MM.1S (cell line): ENCODE results near the gene FAM174C.

Experiments used
- DNase-seq: peaks from one replicate; pipeline ENCODE4 v3.0.0-alpha.2; 2015
- H2AFZ ChIP-seq: fragments of 300-600 bp; sonication (generic); 2 replicates; pipeline ENCODE4 v1.6.0; 2016; ENCODE audit warnings: antibody characterized with exemption, low read length
- H3F3A ChIP-seq: fragments of 300-600 bp; sonication (generic); 2 replicates; pipeline ENCODE4 v1.6.1; 2016; ENCODE audit warnings: mild to moderate bottlenecking, antibody characterized with exemption, low read length, moderate library complexity, mixed read lengths; ENCODE audit not compliant: insufficient read depth
- H3K27ac ChIP-seq: fragments of 300-600 bp; sonication (generic); 2 replicates; pipeline ENCODE4 v1.5.1; 2016; ENCODE audit warnings: mild to moderate bottlenecking, low read length
- H3K27me3 ChIP-seq: fragments of 300-600 bp; sonication (generic); replicated peaks from 2 replicates; pipeline ENCODE4 v1.6.0; 2016; ENCODE audit warnings: low read length; ENCODE audit not compliant: insufficient read depth
- H3K36me3 ChIP-seq: fragments of 300-600 bp; sonication (generic); replicated peaks from 2 replicates; pipeline ENCODE4 v1.6.1; 2016; ENCODE audit warnings: mild to moderate bottlenecking, low read length, mixed read lengths; ENCODE audit not compliant: insufficient read depth
- H3K4me1 ChIP-seq: fragments of 300-600 bp; sonication (generic); 2 replicates; pipeline ENCODE4 v1.6.1; 2016; ENCODE audit warnings: low read length, mixed read lengths
- H3K4me2 ChIP-seq: fragments of 300-600 bp; sonication (generic); 2 replicates; pipeline ENCODE4 v1.6.0; 2016; ENCODE audit warnings: low read depth, low read length
- H3K4me3 ChIP-seq: fragments of 300-600 bp; sonication (generic); 2 replicates; pipeline ENCODE4 v1.5.1; 2016; ENCODE audit warnings: low read length, mixed read lengths
- H3K79me2 ChIP-seq: fragments of 300-600 bp; sonication (generic); 2 replicates; pipeline ENCODE4 v1.6.1; 2016; ENCODE audit warnings: mixed run types, low read length, mixed read lengths
- H3K9ac ChIP-seq: fragments of 300-600 bp; sonication (generic); 2 replicates; pipeline ENCODE4 v1.6.1; 2016; ENCODE audit warnings: low read length, mixed read lengths
- H3K9me2 ChIP-seq: fragments of 300-600 bp; sonication (generic); replicated peaks from 2 replicates; pipeline ENCODE4 v1.6.1; 2016; ENCODE audit warnings: mild to moderate bottlenecking, low read length, mixed read lengths; ENCODE audit not compliant: insufficient read depth
- H3K9me3 ChIP-seq: fragments of 300-600 bp; sonication (generic); replicated peaks from 2 replicates; pipeline ENCODE4 v1.6.1; 2016; ENCODE audit warnings: mild to moderate bottlenecking, low read length, mixed read lengths; ENCODE audit not compliant: insufficient read depth
- H4K20me1 ChIP-seq: fragments of 300-600 bp; sonication (generic); 2 replicates; pipeline ENCODE4 v1.6.1; 2016; ENCODE audit warnings: mild to moderate bottlenecking, low read length, moderate library complexity, mixed read lengths; ENCODE audit not compliant: insufficient read depth
- EZH2 ChIP-seq: fragments of 300-600 bp; sonication (generic); optimal IDR thresholded peaks from 2 replicates; pipeline ENCODE3; 2017; ENCODE audit warnings: low read depth, mild to moderate bottlenecking, antibody characterized with exemption, low read length, mixed read lengths
- EZH2phosphoT487 ChIP-seq: fragments of 300-600 bp; sonication (generic); IDR thresholded peaks from 2 replicates; pipeline ENCODE4 v1.6.1; 2018; ENCODE audit warnings: antibody characterized with exemption, low read length
- TF ChIP-seq, protein P1 (sequence below): fragments of 300-600 bp; sonication (generic); IDR thresholded peaks from 2 replicates; pipeline ENCODE4 v1.5.1; 2016; ENCODE audit warnings: antibody characterized with exemption, low read length, mixed read lengths

The FAM174C gene

DNA sequence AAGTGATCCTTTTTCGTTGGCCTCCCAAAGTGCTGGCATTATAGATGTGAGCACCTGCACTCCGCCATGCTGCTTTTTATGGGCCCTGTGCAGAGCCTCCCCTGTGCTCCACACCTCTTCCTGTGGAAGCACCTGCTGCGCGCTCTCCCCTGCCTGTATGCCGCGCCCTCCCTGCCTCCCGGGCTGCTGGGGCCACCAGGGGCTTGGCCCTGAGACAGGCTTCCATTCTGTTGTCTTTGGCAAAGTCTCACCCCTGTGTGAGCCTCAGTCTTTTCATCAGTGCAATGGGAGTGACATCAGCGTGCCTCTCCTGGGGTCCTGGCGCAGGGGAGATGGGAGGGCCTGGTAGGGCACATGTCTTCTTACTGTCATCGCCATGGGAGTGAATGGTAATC lies 1.3 kb downstream of the FAM174C start:
- Histone ChIP-seq H3F3A (peaks cover 48% of the 10 kb centered on the region), H3K79me2 (peaks cover 60% of the 10 kb centered on the region), H3K9me3 (no peaks in the 10 kb centered on the region), H3K9ac (peak overlapping the region; percentile 97), H2AFZ (no peak overlapping the region), H3K4me2 (peak overlapping the region; percentile 94), H3K9me2 (no peaks in the 10 kb centered on the region), H3K27ac (peak overlapping the region; percentile 97), H3K27me3 (no peaks in the 10 kb centered on the region), H3K4me3 (peak overlapping the region; percentile 92), H4K20me1 (no peaks in the 10 kb centered on the region), H3K4me1 (peaks cover 13% of the 10 kb centered on the region), H3K36me3 (peaks cover 28% of the 10 kb centered on the region)
- peak; percentile 84 for DNase-seq
- TF ChIP-seq, protein P1, sequence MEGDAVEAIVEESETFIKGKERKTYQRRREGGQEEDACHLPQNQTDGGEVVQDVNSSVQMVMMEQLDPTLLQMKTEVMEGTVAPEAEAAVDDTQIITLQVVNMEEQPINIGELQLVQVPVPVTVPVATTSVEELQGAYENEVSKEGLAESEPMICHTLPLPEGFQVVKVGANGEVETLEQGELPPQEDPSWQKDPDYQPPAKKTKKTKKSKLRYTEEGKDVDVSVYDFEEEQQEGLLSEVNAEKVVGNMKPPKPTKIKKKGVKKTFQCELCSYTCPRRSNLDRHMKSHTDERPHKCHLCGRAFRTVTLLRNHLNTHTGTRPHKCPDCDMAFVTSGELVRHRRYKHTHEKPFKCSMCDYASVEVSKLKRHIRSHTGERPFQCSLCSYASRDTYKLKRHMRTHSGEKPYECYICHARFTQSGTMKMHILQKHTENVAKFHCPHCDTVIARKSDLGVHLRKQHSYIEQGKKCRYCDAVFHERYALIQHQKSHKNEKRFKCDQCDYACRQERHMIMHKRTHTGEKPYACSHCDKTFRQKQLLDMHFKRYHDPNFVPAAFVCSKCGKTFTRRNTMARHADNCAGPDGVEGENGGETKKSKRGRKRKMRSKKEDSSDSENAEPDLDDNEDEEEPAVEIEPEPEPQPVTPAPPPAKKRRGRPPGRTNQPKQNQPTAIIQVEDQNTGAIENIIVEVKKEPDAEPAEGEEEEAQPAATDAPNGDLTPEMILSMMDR, result no peak
- TF ChIP-seq EZH2phosphoT487 (no peak), EZH2 (no peak)

- H3K79me2 ChIP-seq, result peaks cover 55% of the 10 kb centered on the region
- peak overlapping the region; percentile 97; the same call in 1 of the 2 replicates for H3K9ac ChIP-seq
- H3K27me3 ChIP-seq, result no peaks in the 10 kb centered on the region
- peaks cover 13% of the 10 kb centered on the region for H3K4me1 ChIP-seq
- peaks cover 43% of the 10 kb centered on the region for H3F3A ChIP-seq
- H4K20me1 ChIP-seq, result no peaks in the 10 kb centered on the region
- H3K27ac ChIP-seq, result peak overlapping the region; percentile 97; the same call in 1 of the 2 replicates
- H3K9me2 ChIP-seq, result no peaks in the 10 kb centered on the region
- H3K36me3 ChIP-seq, result peaks cover 24% of the 10 kb centered on the region
- peak overlapping the region; percentile 92; the same call in 1 of the 2 replicates for H3K4me3 ChIP-seq
- DNase-seq, result no peak
- TF ChIP-seq, protein P1, result no peak
- TF ChIP-seq EZH2 (no peak), EZH2phosphoT487 (no peak)
- no peak overlapping the region for H2AFZ ChIP-seq
- H3K9me3 ChIP-seq, result no peaks in the 10 kb centered on the region
- peak overlapping the region; percentile 94 for H3K4me2 ChIP-seq
Observed at GRCh38 chr19:1277061-1277460, 1.7 kb downstream of the FAM174C start.

DNA sequence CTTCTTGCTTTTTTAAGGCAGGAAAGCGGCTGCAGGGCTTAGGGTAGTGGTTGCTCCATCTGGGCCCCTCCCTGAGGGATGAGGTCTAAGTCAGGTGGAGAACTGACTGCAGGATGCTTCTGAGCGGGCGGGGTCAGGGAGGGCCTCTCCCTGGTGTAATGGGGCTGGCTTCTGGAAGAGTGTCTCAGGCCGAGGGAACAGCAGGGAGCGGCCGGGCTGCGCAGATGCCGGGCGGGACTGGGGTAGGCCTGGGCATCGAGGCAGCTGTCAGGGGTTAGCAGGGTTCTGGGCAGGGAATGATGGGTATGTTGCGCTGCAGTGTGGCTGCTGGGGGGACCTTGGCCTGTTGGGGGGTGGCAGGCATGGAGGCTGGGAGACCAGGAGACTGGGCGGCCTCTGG lies 2.7 kb downstream of the FAM174C start:
- Histone ChIP-seq H3K4me3 (no peak overlapping the region), H3K36me3 (peaks cover 14% of the 10 kb centered on the region), H3K27me3 (peaks cover 4% of the 10 kb centered on the region), H3K4me1 (peaks cover 13% of the 10 kb centered on the region), H3F3A (peaks cover 33% of the 10 kb centered on the region), H3K9ac (no peak overlapping the region), H3K9me2 (no peaks in the 10 kb centered on the region), H2AFZ (no peak overlapping the region), H3K9me3 (no peaks in the 10 kb centered on the region), H3K79me2 (peaks cover 45% of the 10 kb centered on the region), H3K4me2 (no peak overlapping the region), H3K27ac (no peak overlapping the region), H4K20me1 (no peaks in the 10 kb centered on the region)
- no peak for TF ChIP-seq EZH2phosphoT487
- TF ChIP-seq EZH2, result no peak
- TF ChIP-seq, protein P1, result no peak
- DNase-seq, result no peak
